ENCODE measurements around the gene PTPRZ1.

PTPRZ1 gene

DNA sequence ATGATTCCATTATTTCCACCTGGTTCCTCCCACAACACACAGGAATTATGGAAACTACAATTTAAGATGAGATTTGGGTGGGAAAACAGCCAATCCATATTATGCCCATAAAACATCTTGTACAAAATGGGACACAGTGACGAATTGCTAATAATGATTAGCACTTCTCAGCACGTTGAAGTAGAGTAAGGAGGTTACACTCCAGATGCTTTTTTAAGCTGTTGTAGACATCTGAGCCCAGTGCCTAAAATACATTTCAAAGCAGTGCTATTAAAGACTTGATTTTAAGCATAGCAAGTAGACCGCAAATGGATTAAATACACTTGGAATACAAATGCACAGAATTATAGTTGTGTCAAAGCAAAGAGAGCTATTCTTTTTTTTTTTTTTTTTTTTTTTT is 165.2 kb downstream of the PTPRZ1 start:
- H3K18ac ChIP-seq (ENCODE audit: low read depth in 1 of 2, low read length in 2 of 2): no peak overlapping the region
- no peak overlapping the region for H3K4me3 ChIP-seq (ENCODE audit: insufficient read depth in 1 of 2, low read depth in 1 of 2, low read length in 2 of 2)
- H2BK120ac ChIP-seq (ENCODE audit: low read depth, low read length): no peak overlapping the region
- H3K9ac ChIP-seq (ENCODE audit: low read length): no peak overlapping the region
- no peaks in the 10 kb centered on the region for H3K9me3 ChIP-seq (ENCODE audit: control insufficient read depth, low read length)
- no peak overlapping the region for H2BK12ac ChIP-seq (ENCODE audit: low read length in 2 of 2)
- no peak overlapping the region for H2BK15ac ChIP-seq (ENCODE audit: low read depth, poor library complexity, severe bottlenecking)
- H3K79me1 ChIP-seq (replicated peaks; ENCODE audit: low read length, poor library complexity, severe bottlenecking): no peaks in the 10 kb centered on the region
- H3K27me3 ChIP-seq (ENCODE audit: control insufficient read depth in 1 of 2, insufficient read depth in 1 of 2, low read length in 2 of 2): no peaks in the 10 kb centered on the region
- no peak overlapping the region for H2AFZ ChIP-seq (ENCODE audit: low read depth, low read length)
- no peak overlapping the region for H2BK5ac ChIP-seq (ENCODE audit: low read depth, low read length, poor library complexity, severe bottlenecking)
- no peak overlapping the region for H4K91ac ChIP-seq (ENCODE audit: low read length)
- WGBS: 95% methylated on average over 2 of the region's 3 CpGs
- peaks cover 1% of the 10 kb centered on the region for H3K4me1 ChIP-seq (ENCODE audit: control insufficient read depth, insufficient read depth, low read depth, low read length)
- H3K4ac ChIP-seq (ENCODE audit: low read depth in 1 of 2, low read length in 2 of 2): no peak overlapping the region
- H3K14ac ChIP-seq (ENCODE audit: low read length in 2 of 2): no peak overlapping the region
- H3K27ac ChIP-seq (ENCODE audit: low read length, poor library complexity, severe bottlenecking): no peak overlapping the region
- no peak overlapping the region for H3K4me2 ChIP-seq (ENCODE audit: low read length, poor library complexity, severe bottlenecking)
- DNase-seq: no peak
- H2AK5ac ChIP-seq (ENCODE audit: low read length, severe bottlenecking): no peak overlapping the region
- no peaks in the 10 kb centered on the region for H3K36me3 ChIP-seq (ENCODE audit: control insufficient read depth in 1 of 2, insufficient read depth in 2 of 2, low read depth in 1 of 2, low read length in 2 of 2)
- no peak overlapping the region for H4K8ac ChIP-seq (ENCODE audit: low read length)
- no peak overlapping the region for H3K23ac ChIP-seq (ENCODE audit: low read length in 2 of 2)

- no peaks in the 10 kb centered on the region for H3K9me3 ChIP-seq (ENCODE audit: control insufficient read depth, low read length)
- no peak overlapping the region for H3K4me2 ChIP-seq (ENCODE audit: low read length, poor library complexity, severe bottlenecking)
- H3K9ac ChIP-seq (ENCODE audit: low read length): no peak overlapping the region
- no peak overlapping the region for H2BK120ac ChIP-seq (ENCODE audit: low read depth, low read length)
- H3K4me1 ChIP-seq (ENCODE audit: control insufficient read depth, insufficient read depth, low read depth, low read length): peaks cover 1% of the 10 kb centered on the region
- WGBS: 100% methylated on average over 1 of the region's 3 CpGs
- no peak overlapping the region for H3K4me3 ChIP-seq (ENCODE audit: insufficient read depth in 1 of 2, low read depth in 1 of 2, low read length in 2 of 2)
- no peak overlapping the region for H3K18ac ChIP-seq (ENCODE audit: low read depth in 1 of 2, low read length in 2 of 2)
- no peaks in the 10 kb centered on the region for H3K79me1 ChIP-seq (replicated peaks; ENCODE audit: low read length, poor library complexity, severe bottlenecking)
- H3K27me3 ChIP-seq (ENCODE audit: control insufficient read depth in 1 of 2, insufficient read depth in 1 of 2, low read length in 2 of 2): no peaks in the 10 kb centered on the region
- DNase-seq: no peak
- no peak overlapping the region for H2BK12ac ChIP-seq (ENCODE audit: low read length in 2 of 2)
- no peak overlapping the region for H2AK5ac ChIP-seq (ENCODE audit: low read length, severe bottlenecking)
- H3K23ac ChIP-seq (ENCODE audit: low read length in 2 of 2): no peak overlapping the region
- H3K27ac ChIP-seq (ENCODE audit: low read length, poor library complexity, severe bottlenecking): no peak overlapping the region
- H4K91ac ChIP-seq (ENCODE audit: low read length): no peak overlapping the region
- no peaks in the 10 kb centered on the region for H3K36me3 ChIP-seq (ENCODE audit: control insufficient read depth in 1 of 2, insufficient read depth in 2 of 2, low read depth in 1 of 2, low read length in 2 of 2)
- no peak overlapping the region for H2BK15ac ChIP-seq (ENCODE audit: low read depth, poor library complexity, severe bottlenecking)
- H3K14ac ChIP-seq (ENCODE audit: low read length in 2 of 2): no peak overlapping the region
- no peak overlapping the region for H4K8ac ChIP-seq (ENCODE audit: low read length)
- no peak overlapping the region for H3K4ac ChIP-seq (ENCODE audit: low read depth in 1 of 2, low read length in 2 of 2)
- H2BK5ac ChIP-seq (ENCODE audit: low read depth, low read length, poor library complexity, severe bottlenecking): no peak overlapping the region
- no peak overlapping the region for H2AFZ ChIP-seq (ENCODE audit: low read depth, low read length)
Measured at GRCh38 chr7:122038904-122039303, 165.9 kb downstream of the PTPRZ1 start.

- H2BK15ac ChIP-seq (ENCODE audit: low read depth, poor library complexity, severe bottlenecking): no peak overlapping the region
- H3K9ac ChIP-seq (ENCODE audit: low read length): no peak overlapping the region
- H2BK5ac ChIP-seq (ENCODE audit: low read depth, low read length, poor library complexity, severe bottlenecking): no peak overlapping the region
- peaks cover 1% of the 10 kb centered on the region for H3K4me1 ChIP-seq (ENCODE audit: control insufficient read depth, insufficient read depth, low read depth, low read length)
- H3K79me1 ChIP-seq (replicated peaks; ENCODE audit: low read length, poor library complexity, severe bottlenecking): no peaks in the 10 kb centered on the region
- H4K91ac ChIP-seq (ENCODE audit: low read length): no peak overlapping the region
- no peaks in the 10 kb centered on the region for H3K36me3 ChIP-seq (ENCODE audit: control insufficient read depth in 1 of 2, insufficient read depth in 2 of 2, low read depth in 1 of 2, low read length in 2 of 2)
- no peaks in the 10 kb centered on the region for H3K9me3 ChIP-seq (ENCODE audit: control insufficient read depth, low read length)
- H2AK5ac ChIP-seq (ENCODE audit: low read length, severe bottlenecking): no peak overlapping the region
- H3K27me3 ChIP-seq (ENCODE audit: control insufficient read depth in 1 of 2, insufficient read depth in 1 of 2, low read length in 2 of 2): no peaks in the 10 kb centered on the region
- H3K14ac ChIP-seq (ENCODE audit: low read length in 2 of 2): no peak overlapping the region
- no peak overlapping the region for H3K4me3 ChIP-seq (ENCODE audit: insufficient read depth in 1 of 2, low read depth in 1 of 2, low read length in 2 of 2)
- no peak overlapping the region for H3K18ac ChIP-seq (ENCODE audit: low read depth in 1 of 2, low read length in 2 of 2)
- no peak overlapping the region for H2BK12ac ChIP-seq (ENCODE audit: low read length in 2 of 2)
- no peak for DNase-seq
- H2AFZ ChIP-seq (ENCODE audit: low read depth, low read length): no peak overlapping the region
- H3K4me2 ChIP-seq (ENCODE audit: low read length, poor library complexity, severe bottlenecking): no peak overlapping the region
- WGBS: 86% methylated on average over 1 of the region's 3 CpGs
- no peak overlapping the region for H3K4ac ChIP-seq (ENCODE audit: low read depth in 1 of 2, low read length in 2 of 2)
- no peak overlapping the region for H4K8ac ChIP-seq (ENCODE audit: low read length)
- no peak overlapping the region for H3K23ac ChIP-seq (ENCODE audit: low read length in 2 of 2)
- no peak overlapping the region for H3K27ac ChIP-seq (ENCODE audit: low read length, poor library complexity, severe bottlenecking)
- no peak overlapping the region for H2BK120ac ChIP-seq (ENCODE audit: low read depth, low read length)
Measured at GRCh38 chr7:122040147-122040546, 167.2 kb downstream of the PTPRZ1 start.

- no peak overlapping the region for H2AFZ ChIP-seq (ENCODE audit: low read depth, low read length)
Measured at GRCh38 chr7:122046402-122046801, 173.4 kb downstream of the PTPRZ1 start.

More at GRCh38 chr7:122046402-122046801, 173.4 kb downstream of the PTPRZ1 start:
- no peak overlapping the region for H3K14ac ChIP-seq (ENCODE audit: low read length in 2 of 2)
- no peak for DNase-seq
- H3K4me1 ChIP-seq (ENCODE audit: control insufficient read depth, insufficient read depth, low read depth, low read length): no peaks in the 10 kb centered on the region
- H3K27ac ChIP-seq (ENCODE audit: low read length, poor library complexity, severe bottlenecking): no peak overlapping the region
- H3K23ac ChIP-seq (ENCODE audit: low read length in 2 of 2): no peak overlapping the region
- H3K4ac ChIP-seq (ENCODE audit: low read depth in 1 of 2, low read length in 2 of 2): no peak overlapping the region
- H3K9ac ChIP-seq (ENCODE audit: low read length): no peak overlapping the region
- no peaks in the 10 kb centered on the region for H3K36me3 ChIP-seq (ENCODE audit: control insufficient read depth in 1 of 2, insufficient read depth in 2 of 2, low read depth in 1 of 2, low read length in 2 of 2)
- 82% methylated on average over 3 of the region's 3 CpGs for WGBS
- no peak overlapping the region for H4K8ac ChIP-seq (ENCODE audit: low read length)
- H2BK5ac ChIP-seq (ENCODE audit: low read depth, low read length, poor library complexity, severe bottlenecking): no peak overlapping the region
- H3K18ac ChIP-seq (ENCODE audit: low read depth in 1 of 2, low read length in 2 of 2): no peak overlapping the region
- H2BK15ac ChIP-seq (ENCODE audit: low read depth, poor library complexity, severe bottlenecking): no peak overlapping the region
- H2AK5ac ChIP-seq (ENCODE audit: low read length, severe bottlenecking): no peak overlapping the region
- H3K4me2 ChIP-seq (ENCODE audit: low read length, poor library complexity, severe bottlenecking): no peak overlapping the region
- H3K79me1 ChIP-seq (replicated peaks; ENCODE audit: low read length, poor library complexity, severe bottlenecking): no peaks in the 10 kb centered on the region
- H3K27me3 ChIP-seq (ENCODE audit: control insufficient read depth in 1 of 2, insufficient read depth in 1 of 2, low read length in 2 of 2): no peaks in the 10 kb centered on the region
- H4K91ac ChIP-seq (ENCODE audit: low read length): no peak overlapping the region
- H2BK12ac ChIP-seq (ENCODE audit: low read length in 2 of 2): no peak overlapping the region
- no peaks in the 10 kb centered on the region for H3K9me3 ChIP-seq (ENCODE audit: control insufficient read depth, low read length)
- H2BK120ac ChIP-seq (ENCODE audit: low read depth, low read length): no peak overlapping the region
- no peak overlapping the region for H3K4me3 ChIP-seq (ENCODE audit: insufficient read depth in 1 of 2, low read depth in 1 of 2, low read length in 2 of 2)
